SH-SY5Y (cell line): ENCODE data around the gene CASQ2.

Experiments used
- GATA2 ChIP-seq: IDR thresholded peaks from 2 replicates; pipeline ENCODE4 v1.6.1; 2011; ENCODE audit warnings: mild to moderate bottlenecking, low read depth, low read length
- GATA3 ChIP-seq: IDR thresholded peaks from 2 replicates; pipeline ENCODE4 v1.6.1; 2011; ENCODE audit warnings: low read depth, mild to moderate bottlenecking, low read length, moderate library complexity

- TF ChIP-seq GATA2: no peak
- TF ChIP-seq GATA3: no peak
Measured at GRCh38 chr1:115678141-115678540, 90.4 kb downstream of the CASQ2 start.
